ENCODE data around the gene MSI2.

MSI2 gene

DNA sequence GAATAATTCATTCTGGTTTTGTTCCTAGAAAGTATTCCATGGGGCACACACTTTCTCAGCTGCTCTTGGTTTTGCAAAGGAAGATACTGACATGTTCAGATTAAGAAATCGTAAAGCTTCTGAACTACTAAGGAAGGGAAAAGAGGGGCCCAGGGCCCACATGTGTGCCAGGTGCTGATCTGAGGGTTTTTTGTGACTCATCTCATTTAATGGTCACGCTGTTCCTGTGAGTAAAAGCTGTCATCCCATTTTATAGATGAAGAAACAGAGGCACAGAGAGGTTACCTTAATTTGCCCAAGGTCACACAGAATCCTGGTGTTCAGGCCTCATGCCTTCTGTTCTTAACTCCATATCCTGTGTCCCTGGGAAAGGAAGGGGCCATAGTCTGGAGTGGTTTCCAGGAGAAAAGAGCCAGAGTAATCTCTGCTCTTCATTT, 113.2 kb downstream of the MSI2 start:
- no peak for DNase-seq (ENCODE audit: low read depth in 2 of 2)

DNA sequence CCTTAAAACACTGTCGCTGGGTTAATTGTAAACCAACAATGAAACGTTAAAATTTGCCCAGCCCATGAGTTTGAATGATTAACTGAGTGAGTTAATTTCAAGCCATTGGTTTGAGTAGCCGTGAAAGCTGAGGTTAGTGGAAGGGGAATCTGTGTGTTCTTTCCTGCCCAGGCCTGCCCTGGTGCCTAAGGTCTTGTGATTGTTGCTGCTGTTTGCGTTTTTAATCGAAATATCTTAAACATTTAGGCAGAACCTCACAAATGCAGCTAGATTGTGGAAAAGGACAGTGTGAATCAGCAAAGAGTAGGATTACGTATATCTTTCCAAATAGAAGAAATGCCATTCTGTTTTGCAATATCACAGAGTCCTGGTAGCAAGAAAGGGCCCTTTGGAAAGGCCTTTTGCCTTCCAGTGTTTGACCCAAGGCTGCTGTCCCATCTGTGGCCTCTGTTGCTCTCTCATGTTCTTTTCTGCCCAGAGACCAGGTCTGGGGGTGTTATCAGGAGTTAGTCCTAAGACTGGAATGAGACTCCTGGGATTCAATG, 113.8 kb downstream of the MSI2 start:
- DNase-seq (ENCODE audit: low read depth in 2 of 2), result no peak

DNA sequence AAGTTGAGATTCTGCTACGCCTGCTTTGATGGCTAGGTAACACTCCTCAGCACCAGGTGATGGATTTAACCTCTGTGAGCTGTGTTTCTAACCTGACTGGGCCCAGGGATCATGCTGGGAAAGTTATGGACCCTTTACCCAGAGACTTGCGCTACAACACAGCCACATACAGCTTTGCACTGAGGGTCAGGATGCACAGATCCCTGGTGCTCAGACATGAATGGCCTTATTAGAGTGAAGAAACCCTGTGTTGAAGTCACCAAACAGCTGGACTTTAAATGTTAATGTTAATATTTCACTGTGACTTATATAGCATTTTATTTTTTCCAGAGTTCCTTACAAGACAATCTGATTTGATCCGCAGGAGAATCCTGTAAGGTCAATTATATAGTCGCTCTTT, 114.3 kb downstream of the MSI2 start:
- no peak for DNase-seq (ENCODE audit: low read depth in 2 of 2)

DNA sequence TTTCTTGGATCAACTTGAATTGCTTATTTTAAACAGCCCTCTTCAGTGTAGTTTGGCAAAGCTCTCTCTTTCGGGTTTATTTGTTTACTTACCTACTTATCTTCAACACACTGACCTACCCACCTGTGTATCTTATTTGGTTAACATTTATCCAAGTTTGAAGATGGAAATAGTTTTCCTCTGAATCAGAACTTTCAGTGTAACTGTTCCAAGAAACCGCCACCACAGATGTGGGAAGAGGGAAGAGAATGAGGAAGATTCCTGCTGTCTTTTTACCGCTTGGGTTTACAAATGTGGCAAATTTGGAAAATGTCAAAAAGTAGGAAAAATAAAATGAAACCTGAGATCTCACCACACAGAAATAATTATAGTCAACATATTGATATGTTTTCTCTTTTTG, 115.8 kb downstream of the MSI2 start:
- DNase-seq (ENCODE audit: low read depth in 2 of 2), result no peak

DNA sequence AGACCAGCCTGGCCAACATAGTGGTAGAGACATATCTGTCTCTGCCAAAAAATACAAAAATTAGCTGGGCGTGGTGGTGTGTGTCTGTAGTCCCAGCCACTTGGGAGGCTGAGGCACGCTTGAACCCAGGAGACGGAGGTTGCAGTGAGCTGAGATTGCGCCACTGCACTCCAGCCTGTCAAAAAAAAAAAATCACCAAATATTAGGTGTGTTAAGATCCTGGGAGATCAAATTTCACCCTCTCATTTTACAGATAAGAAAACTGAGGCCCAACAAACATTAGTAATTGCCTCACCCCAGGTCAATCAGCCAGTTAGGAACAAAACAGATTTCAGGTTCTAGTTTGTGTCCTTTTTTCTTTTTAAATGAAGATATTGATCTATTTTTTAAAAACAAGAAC, 116.7 kb downstream of the MSI2 start:
- no peak for DNase-seq (ENCODE audit: low read depth in 2 of 2)

- no peak for DNase-seq (ENCODE audit: low read depth in 2 of 2)
Measured at GRCh38 chr17:57373756-57374155, 117.4 kb downstream of the MSI2 start.

GRCh38 chr17:57375040-57375769, 118.9 kb downstream of the MSI2 start:
- DNase-seq (ENCODE audit: low read depth in 2 of 2), result no peak

DNA sequence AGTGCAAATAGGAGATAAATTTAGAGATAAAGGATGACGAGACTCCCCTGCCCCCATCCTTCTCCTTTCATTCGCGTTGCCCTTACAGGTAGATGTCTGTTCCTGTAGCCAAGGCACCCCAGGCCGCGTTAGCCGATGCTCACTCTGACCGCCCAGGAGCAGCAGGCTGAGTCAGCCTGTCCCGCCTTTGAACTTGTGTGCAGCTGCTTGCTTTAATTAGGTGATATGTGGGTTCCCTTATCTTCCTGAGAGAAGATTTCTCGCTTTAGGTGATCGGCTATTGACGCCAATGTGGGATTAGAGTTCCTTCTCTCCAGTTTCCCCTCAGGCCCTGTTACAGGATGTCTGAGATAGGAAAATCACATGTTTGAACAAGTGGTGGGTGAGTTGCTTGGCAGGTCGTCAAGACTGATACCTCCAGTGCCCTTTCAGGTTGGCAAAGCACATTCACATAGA, 119.5 kb downstream of the MSI2 start:
- no peak for DNase-seq (ENCODE audit: low read depth in 2 of 2)

DNA sequence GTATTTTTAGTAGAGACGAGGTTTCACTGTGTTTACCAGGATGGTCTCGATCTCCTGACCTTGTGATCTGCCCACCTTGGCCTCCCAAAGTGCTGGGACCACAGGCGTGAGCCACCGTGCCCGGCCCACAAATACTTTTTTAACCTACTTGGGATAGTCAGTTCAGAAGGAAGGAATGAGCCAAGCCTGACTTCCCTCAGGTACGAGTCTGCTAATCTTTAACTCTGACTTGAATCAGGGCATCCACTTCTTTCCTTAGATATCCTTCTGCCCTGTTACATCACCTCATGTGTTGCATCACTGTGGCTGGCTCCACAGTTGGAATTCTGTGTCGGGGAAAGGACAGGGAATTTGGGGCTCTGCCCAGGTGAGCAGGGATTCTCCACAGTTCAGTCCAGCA, 120.8 kb downstream of the MSI2 start:
- DNase-seq (ENCODE audit: low read depth in 2 of 2), result no peak

DNA sequence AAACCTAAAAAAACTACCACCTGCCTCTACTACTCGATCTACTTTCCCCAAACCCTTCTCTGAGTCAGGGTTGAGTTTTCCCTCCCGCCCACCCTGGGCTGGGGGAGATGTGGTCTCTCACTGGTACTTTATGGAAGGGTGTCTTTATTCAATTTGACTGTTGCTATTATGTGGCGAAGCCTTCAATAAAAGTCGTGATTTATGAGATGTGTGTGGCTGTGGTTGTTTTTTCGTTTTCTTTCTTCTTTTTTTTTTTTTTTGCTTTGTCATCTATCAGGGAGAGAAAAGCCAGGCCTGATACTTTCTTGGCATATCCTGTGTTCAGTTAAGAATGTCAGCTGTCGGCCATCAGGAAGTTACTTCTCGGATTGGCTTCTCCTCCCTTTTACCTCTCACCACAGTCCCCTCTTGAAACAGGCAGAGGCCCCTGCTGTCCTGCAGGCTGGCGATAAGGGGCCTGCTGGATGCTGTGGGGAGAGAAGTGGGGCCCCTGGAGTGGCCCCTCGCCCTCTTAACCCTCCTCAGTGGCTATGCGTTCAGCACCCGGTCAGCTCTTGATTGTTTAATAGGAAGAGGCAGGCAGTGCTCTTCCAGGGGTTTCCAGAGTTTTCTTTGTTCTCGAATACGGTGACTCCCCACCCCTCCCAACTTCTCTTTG, 123.0 kb downstream of the MSI2 start:
- no peak for DNase-seq (ENCODE audit: low read depth in 2 of 2)

DNA sequence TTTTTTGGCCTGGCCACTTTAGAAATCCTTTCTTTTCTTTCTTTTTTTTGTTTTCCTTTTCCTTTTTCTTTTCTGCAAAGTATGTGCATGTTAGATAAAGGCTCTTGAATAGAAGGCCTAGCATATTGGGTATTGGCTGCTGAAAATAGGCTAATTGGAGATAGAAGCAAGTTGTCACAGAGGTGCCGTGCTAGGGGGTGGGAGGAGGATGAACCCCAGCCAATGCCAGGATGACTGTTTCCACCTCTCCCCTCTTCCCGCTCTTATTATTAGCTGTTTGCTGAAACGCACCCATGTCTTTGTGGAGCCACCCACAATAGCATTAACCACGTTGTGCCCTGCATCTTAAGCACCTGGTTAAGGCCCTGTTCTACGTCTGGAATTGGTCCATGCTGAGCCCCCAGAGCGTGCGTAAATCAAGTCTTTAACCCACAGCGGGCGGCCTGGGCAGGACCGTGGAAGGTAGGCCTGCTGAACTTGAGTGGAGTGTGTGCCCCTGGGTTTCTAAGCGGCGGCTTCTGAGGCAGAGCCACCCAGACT, 123.6 kb downstream of the MSI2 start:
- DNase-seq (ENCODE audit: low read depth in 2 of 2), result no peak

GRCh38 chr17:57381498-57381897, 125.2 kb downstream of the MSI2 start:
- DNase-seq (ENCODE audit: low read depth in 2 of 2), result no peak

DNA sequence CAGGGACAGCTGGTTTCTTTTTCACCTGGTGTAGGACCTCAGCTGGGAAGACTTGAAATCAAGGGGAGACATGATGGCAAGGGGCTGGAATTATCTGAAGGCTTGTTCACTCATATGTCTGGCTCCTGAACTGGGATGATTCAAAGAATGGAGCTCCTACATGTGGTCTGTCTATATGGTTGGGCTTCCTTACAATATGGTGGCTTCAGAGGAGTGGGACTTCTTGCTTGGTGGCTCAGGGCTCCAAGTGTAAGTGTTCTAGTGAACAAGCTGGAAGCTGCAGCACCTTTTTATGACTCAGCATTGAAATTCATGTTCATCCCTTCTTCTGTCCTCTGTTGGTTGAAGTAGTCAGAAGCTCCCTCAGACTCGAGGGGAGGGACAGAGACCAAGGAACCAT, 127.9 kb downstream of the MSI2 start:
- DNase-seq (ENCODE audit: low read depth in 2 of 2), result no peak

GRCh38 chr17:57385975-57386374, 129.7 kb downstream of the MSI2 start:
- DNase-seq (ENCODE audit: low read depth in 2 of 2), result no peak

DNA sequence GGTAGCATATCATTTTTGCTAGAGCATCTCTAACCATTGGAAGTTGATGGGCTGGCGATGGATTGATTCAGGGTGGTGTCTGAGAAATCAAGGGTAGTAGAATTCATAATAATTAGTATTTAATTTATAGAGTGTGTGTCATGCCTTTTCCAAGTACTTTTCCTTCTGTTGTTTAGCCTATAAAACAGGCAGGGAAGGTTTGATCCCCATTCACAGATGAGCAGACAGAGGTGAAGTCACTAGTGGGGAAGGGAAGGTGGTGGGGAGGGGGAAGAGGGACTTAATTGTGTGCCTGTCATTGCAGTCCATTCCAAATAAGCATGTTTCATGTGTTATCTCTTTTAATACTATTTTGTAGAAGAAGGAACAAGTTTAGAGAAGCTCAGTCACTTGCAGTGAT, 131.3 kb downstream of the MSI2 start:
- DNase-seq (ENCODE audit: low read depth in 2 of 2), result no peak

DNA sequence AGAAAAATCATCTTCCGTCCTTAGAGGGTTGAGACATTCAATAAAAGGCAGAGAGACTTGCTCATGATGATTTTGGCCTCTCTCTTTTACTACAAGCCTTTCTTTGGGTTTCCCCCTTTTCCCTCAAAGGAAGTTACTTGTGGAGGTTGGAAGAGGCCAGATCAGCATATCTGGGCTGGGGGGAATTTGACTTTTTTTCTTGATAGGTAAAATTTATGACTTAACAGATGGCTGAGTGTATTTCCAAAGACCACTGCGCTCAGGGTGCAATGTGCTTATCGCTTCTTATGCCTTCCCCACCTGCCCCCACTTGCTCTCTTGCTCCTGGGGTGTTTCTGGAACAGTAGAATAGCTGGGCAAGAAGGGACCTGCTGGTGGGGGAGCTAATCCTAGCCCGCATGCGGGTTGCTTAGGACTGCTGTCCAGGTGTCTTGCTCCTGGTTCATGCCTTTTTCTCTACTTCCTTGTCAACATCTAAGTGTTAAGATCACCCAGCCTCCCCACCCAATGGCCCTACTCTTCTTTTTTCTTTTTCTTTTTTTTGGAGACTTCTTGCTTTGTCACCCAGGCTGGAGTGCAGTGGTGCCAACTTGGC, 131.9 kb downstream of the MSI2 start:
- DNase-seq (ENCODE audit: low read depth in 2 of 2), result no peak

- DNase-seq (ENCODE audit: low read depth in 2 of 2), result no peak
Measured at GRCh38 chr17:57389473-57389872, 133.2 kb downstream of the MSI2 start.

DNA sequence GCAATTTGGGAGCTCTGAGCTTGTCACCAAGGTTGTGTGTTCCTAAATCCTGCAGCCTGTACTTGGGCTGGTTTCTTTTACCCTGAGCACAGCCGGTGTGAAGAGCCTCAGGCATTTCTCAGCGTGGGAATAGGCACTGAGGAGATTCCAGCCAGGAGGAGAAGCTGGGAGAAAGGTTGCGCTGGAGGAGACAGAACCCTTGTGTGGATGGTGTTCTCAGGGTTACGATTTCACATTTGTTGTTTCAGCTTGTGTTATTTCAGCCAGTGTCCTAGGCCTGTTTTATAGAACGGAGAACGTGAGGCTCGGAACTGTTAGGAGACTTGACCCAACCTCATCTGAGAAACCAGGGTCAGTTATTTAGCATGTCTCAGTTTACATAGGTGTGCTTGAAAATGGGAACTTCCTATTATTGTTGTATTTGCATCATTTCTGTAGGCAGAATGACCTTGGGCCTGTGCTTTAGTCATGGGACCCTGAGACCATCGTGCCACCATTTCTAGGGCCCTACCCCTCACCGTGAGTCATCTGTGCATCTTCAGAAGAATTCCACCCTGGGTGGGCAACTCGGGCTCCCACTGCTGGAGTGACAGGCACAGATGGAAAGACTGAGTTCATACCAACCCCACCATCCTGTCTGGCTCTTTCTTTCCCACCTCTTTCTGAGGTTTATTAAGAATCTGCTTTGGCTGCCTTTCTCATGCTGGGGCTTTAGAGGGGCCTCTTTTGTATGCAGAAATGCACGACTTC, 134.9 kb downstream of the MSI2 start:
- DNase-seq (ENCODE audit: low read depth in 2 of 2), result no peak

- no peak for DNase-seq (ENCODE audit: low read depth in 2 of 2)
Measured at GRCh38 chr17:57391857-57392471, 135.6 kb downstream of the MSI2 start.

GRCh38 chr17:57393368-57393767, 137.0 kb downstream of the MSI2 start:
- no peak for DNase-seq (ENCODE audit: low read depth in 2 of 2)

GRCh38 chr17:57394375-57394774, 138.1 kb downstream of the MSI2 start:
- DNase-seq (ENCODE audit: low read depth in 2 of 2), result no peak

Measured in stimulated activated CD8-positive, alpha-beta memory T cell treated with anti-CD3 and anti-CD28 coated beads, Interleukin-15, amount 100 ng/mL, for 4 hours (primary cell).